GM12864 (cell line): ENCODE measurements around the gene UNC5C.
A peak's percentile ranks its signal among the peaks of the same experiment; 100 is the strongest.

Source experiments
- DNase-seq: peaks from one replicate; pipeline ENCODE4 v3.0.0-alpha.2; 2011; ENCODE audit warnings: low read depth
- H3K4me3 ChIP-seq: 2 replicates; pipeline ENCODE4 v1.5.1; 2011; ENCODE audit warnings: mild to moderate bottlenecking, low read depth, low read length, control low read depth
- CTCF ChIP-seq: IDR thresholded peaks from 2 replicates; pipeline ENCODE4 v1.5.1; 2011; ENCODE audit warnings: low read depth, mild to moderate bottlenecking, moderate library complexity, low read length, control low read depth, inconsistent platforms; ENCODE audit errors: missing control alignments

Gene UNC5C

GRCh38 chr4:95362906-95363558, 185.7 kb downstream of the UNC5C start:
- no peak for DNase-seq
- peak; percentile 22 for TF ChIP-seq CTCF
- no peak overlapping the region for H3K4me3 ChIP-seq

GRCh38 chr4:95362066-95362465, 186.7 kb downstream of the UNC5C start:
- no peak for TF ChIP-seq CTCF
- no peak overlapping the region for H3K4me3 ChIP-seq
- no peak for DNase-seq

GRCh38 chr4:95361696-95361965, 187.1 kb downstream of the UNC5C start:
- TF ChIP-seq CTCF = no peak
- H3K4me3 ChIP-seq = no peak overlapping the region
- DNase-seq = no peak

- DNase-seq = no peak
- TF ChIP-seq CTCF = no peak
- no peak overlapping the region for H3K4me3 ChIP-seq
Observed at GRCh38 chr4:95360906-95361695, 187.7 kb downstream of the UNC5C start.

GRCh38 chr4:95360256-95360903, 188.4 kb downstream of the UNC5C start:
- TF ChIP-seq CTCF = no peak
- DNase-seq = no peak
- no peak overlapping the region for H3K4me3 ChIP-seq

- DNase-seq = no peak
- H3K4me3 ChIP-seq = no peak overlapping the region
- TF ChIP-seq CTCF = no peak
Observed at GRCh38 chr4:95358421-95358820, 190.4 kb downstream of the UNC5C start.
